PC-9 (cell line): ENCODE data around the gene KIF1C. TPM values are rescaled to one million over a fixed set of nuclear protein-coding genes. Genes with fewer than 3 reads are reported as not detected.

ENCODE experiments used
- BruUV-seq: library from RNA; stranded (reverse); fragments of 400-500 nt; replicated peaks from 2 replicates; lab custom pipeline; 2021; lab: Mats Ljungman, UMichigan
- CTCF ChIA-PET: fragments of 300-600 bp; sonication (Branson Sonifier 250); formaldehyde crosslinking; loops from one replicate; lab custom pipeline; 2022; ENCODE audit warnings: antibody characterized with exemption; lab: Charles Lee
- POLR2A ChIA-PET: fragments of 300-600 bp; sonication (Branson Sonifier 250); formaldehyde crosslinking; loops from one replicate; lab custom pipeline; 2022; ENCODE audit warnings: antibody characterized with exemption; ENCODE audit not compliant: unreplicated experiment; lab: Charles Lee
- DNase-seq, 2 experiments: peaks; one replicate each; pipeline versions ENCODE4 v3.0.0 to v3.0.0-alpha.2; 2015 to 2022; ENCODE audit warnings: mixed read lengths in 1 of 2
- H2AFZ ChIP-seq: fragments of 200-600 bp; sonication (generic); 2 replicates; pipeline ENCODE4 v1.8.1; 2017; ENCODE audit warnings: antibody characterized with exemption
- H3F3A ChIP-seq: fragments of 200-600 bp; sonication (generic); 2 replicates; pipeline ENCODE4 v1.8.1; 2017; ENCODE audit warnings: antibody characterized with exemption, mild to moderate bottlenecking, low read depth; ENCODE audit not compliant: insufficient read depth
- H3K27ac ChIP-seq: fragments of 200-600 bp; sonication (generic); 2 replicates; pipeline ENCODE4 v1.6.1; 2016; ENCODE audit warnings: mixed run types
- H3K27me3 ChIP-seq: fragments of 200-600 bp; sonication (generic); 2 replicates; pipeline ENCODE4 v1.6.1; 2016; ENCODE audit warnings: low read depth, mixed run types; ENCODE audit not compliant: insufficient read depth
- H3K36me3 ChIP-seq: fragments of 200-600 bp; sonication (generic); 2 replicates; pipeline ENCODE4 v1.6.1; 2016; ENCODE audit warnings: low read depth, mixed run types
- H3K4me1 ChIP-seq: fragments of 200-600 bp; sonication (generic); replicated peaks from 2 replicates; pipeline ENCODE4 v1.6.1; 2016; ENCODE audit warnings: mixed run types; ENCODE audit not compliant: insufficient read depth
- H3K4me2 ChIP-seq: fragments of 200-600 bp; sonication (generic); 2 replicates; pipeline ENCODE4 v1.6.1; 2017; ENCODE audit warnings: mixed run types
- H3K4me3 ChIP-seq: fragments of 200-600 bp; sonication (generic); 2 replicates; pipeline ENCODE4 v1.6.1; 2016; ENCODE audit warnings: mixed run types
- H3K79me2 ChIP-seq: fragments of 200-600 bp; sonication (generic); 2 replicates; pipeline ENCODE4 v1.6.1; 2017; ENCODE audit warnings: low read depth, mixed run types
- H3K9me2 ChIP-seq: fragments of 200-600 bp; sonication (generic); 2 replicates; pipeline ENCODE4 v1.8.1; 2017; ENCODE audit warnings: mild to moderate bottlenecking; ENCODE audit not compliant: insufficient read depth
- H3K9me3 ChIP-seq: fragments of 200-600 bp; sonication (generic); 2 replicates; pipeline ENCODE4 v1.8.1; 2016; ENCODE audit warnings: low read depth; ENCODE audit not compliant: insufficient read depth
- H4K20me1 ChIP-seq: fragments of 200-600 bp; sonication (generic); 2 replicates; pipeline ENCODE4 v1.8.1; 2017; ENCODE audit not compliant: insufficient read depth
- EZH2 ChIP-seq: fragments of 200-600 bp; sonication (generic); IDR thresholded peaks from 2 replicates; pipeline ENCODE4 v1.8.0; 2017; ENCODE audit warnings: antibody characterized with exemption, low read depth
- intact Hi-C: fragments of 100-400 bp; cut with micrococcal nuclease; formaldehyde crosslinking; loops from one replicate; pipeline ENCODE4 v1.10.0; 2022; ENCODE audit not compliant: unreplicated experiment
- total RNA-seq: library from RNA; stranded (reverse); gene quantifications from 2 replicates; pipeline ENCODE4 v1.2.3, GENCODE V29; 2021
- TF ChIP-seq, protein P1 (sequence below): fragments of 200-600 bp; sonication (generic); conservative IDR thresholded peaks from 2 replicates; pipeline ENCODE4 v1.6.1; 2017; ENCODE audit warnings: mixed run types, antibody characterized with exemption, mild to moderate bottlenecking, moderate library complexity

The KIF1C gene
- total RNA-seq, 1 experiment from 2014 or later: 215 TPM

DNA sequence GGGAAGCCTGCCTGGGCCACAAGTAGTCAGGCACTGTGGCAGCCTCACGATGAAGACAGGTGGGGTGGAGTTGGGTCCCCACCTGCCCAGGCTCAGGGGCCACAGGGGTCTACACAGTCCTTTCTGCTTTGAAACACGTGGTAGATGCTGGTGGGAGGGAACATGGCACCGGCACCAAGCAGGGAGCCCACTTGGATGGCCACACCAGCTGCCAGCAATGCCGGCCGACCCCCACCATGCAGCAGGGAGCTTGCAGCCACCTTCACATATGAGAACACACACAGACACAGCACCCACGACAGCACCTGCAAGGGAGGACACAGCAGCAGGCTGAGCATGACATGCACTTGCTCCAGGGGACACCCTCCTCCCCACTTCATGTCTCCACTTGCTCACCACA, 35.1 kb downstream of the KIF1C start:
- TF ChIP-seq, protein P1, sequence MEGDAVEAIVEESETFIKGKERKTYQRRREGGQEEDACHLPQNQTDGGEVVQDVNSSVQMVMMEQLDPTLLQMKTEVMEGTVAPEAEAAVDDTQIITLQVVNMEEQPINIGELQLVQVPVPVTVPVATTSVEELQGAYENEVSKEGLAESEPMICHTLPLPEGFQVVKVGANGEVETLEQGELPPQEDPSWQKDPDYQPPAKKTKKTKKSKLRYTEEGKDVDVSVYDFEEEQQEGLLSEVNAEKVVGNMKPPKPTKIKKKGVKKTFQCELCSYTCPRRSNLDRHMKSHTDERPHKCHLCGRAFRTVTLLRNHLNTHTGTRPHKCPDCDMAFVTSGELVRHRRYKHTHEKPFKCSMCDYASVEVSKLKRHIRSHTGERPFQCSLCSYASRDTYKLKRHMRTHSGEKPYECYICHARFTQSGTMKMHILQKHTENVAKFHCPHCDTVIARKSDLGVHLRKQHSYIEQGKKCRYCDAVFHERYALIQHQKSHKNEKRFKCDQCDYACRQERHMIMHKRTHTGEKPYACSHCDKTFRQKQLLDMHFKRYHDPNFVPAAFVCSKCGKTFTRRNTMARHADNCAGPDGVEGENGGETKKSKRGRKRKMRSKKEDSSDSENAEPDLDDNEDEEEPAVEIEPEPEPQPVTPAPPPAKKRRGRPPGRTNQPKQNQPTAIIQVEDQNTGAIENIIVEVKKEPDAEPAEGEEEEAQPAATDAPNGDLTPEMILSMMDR: no peak
- Histone ChIP-seq H3K36me3 (no peaks in the 10 kb centered on the region), H3K4me1 (0 out of 2 replicates have a peak, but pooled peaks cover 3% of the 10 kb centered on the region), H3K27ac (no peak overlapping the region), H3K79me2 (no peaks in the 10 kb centered on the region), H3K4me3 (no peak overlapping the region), H3F3A (no peaks in the 10 kb centered on the region; the same call in 1 of the 2 replicates), H3K9me3 (no peaks in the 10 kb centered on the region), H3K4me2 (no peak overlapping the region), H3K27me3 (peaks cover 3% of the 10 kb centered on the region; the same call in 1 of the 2 replicates), H3K9me2 (no peaks in the 10 kb centered on the region), H4K20me1 (no peaks in the 10 kb centered on the region), H2AFZ (no peak overlapping the region)
- POLR2A ChIA-PET: no interaction called here
- DNase-seq: no peak
- intact Hi-C loops: no loop called here
- BruUV-seq: no TSS peak
- CTCF ChIA-PET: no interaction called here

DNA sequence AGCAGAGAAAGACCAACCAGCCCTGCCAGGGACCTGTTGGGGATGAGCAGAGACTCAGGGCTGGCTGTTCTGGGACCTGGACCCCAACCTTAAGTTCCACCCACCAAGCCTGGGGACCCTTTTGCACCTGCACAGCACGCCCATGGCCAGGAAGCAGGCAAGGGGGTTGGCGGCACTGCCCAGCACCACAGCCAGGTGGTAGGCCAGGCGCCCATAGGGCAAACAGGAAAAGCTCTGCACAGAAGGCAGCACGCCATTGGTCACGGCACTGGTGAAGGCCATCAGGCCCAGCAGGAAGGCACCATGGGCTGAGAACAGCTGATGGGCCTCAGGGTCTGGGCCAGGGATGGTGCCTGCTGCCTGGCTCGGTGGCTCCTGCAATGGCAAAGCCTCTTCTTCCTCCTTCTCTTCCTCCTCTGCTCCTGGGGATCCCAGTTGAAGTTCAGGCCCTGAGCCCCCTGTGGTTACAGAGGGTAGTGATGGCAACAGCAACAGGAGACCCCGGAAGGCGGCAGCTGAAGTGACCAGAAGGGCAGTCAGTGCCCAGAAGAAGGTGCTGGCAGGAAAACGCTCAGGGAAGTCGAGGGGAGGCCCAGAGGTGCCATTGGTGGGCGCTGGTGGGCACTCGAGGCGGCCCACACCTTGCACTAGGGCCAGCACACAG, 35.7 kb downstream of the KIF1C start:
- Histone ChIP-seq H3K4me2 (no peak overlapping the region), H3K9me2 (no peaks in the 10 kb centered on the region), H3K4me3 (no peak overlapping the region), H3K4me1 (0 out of 2 replicates have a peak, but pooled peaks cover 3% of the 10 kb centered on the region), H3K9me3 (no peaks in the 10 kb centered on the region), H3K27ac (no peak overlapping the region), H2AFZ (no peak overlapping the region), H3K79me2 (no peaks in the 10 kb centered on the region), H3F3A (no peaks in the 10 kb centered on the region; the same call in 1 of the 2 replicates), H3K27me3 (peaks cover 3% of the 10 kb centered on the region; the same call in 1 of the 2 replicates), H4K20me1 (no peaks in the 10 kb centered on the region), H3K36me3 (no peaks in the 10 kb centered on the region)
- TF ChIP-seq, protein P1: no peak
- POLR2A ChIA-PET: interaction anchor here (0.7 kb wide), 1 partner anchor 354 kb away, joined by 5 read pairs; no protein-coding TSS in a partner anchor
- no peak for DNase-seq
- BruUV-seq: no TSS peak
- intact Hi-C loops: no loop called here
- CTCF ChIA-PET: interaction anchor here (0.6 kb wide), 1 partner anchor 37 kb away, joined by 3 read pairs; no protein-coding TSS in a partner anchor

DNA sequence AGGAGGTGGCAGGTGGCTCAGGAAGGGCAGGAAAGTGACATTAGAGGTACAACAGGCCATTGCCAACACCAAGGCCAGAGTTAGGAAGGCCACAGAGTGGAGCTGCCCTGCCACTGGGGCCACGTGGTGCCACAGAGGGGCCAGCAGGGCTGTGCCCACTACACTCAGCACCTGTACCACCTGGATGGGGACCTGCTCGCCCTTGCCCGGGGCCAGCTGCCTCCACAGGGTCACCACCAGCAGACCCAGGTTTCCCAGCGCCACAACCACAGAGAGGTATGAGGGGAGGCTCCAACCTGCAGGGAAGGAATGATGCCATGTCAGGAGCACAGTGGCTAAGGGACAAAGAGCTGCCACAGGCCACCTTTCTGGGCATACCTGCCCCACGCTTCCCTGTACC, 36.3 kb downstream of the KIF1C start:
- Histone ChIP-seq H3F3A (no peaks in the 10 kb centered on the region; the same call in 1 of the 2 replicates), H3K9me2 (no peaks in the 10 kb centered on the region), H3K4me2 (no peak overlapping the region), H3K27ac (no peak overlapping the region), H3K4me3 (no peak overlapping the region), H3K9me3 (no peaks in the 10 kb centered on the region), H2AFZ (no peak overlapping the region), H3K79me2 (no peaks in the 10 kb centered on the region), H3K4me1 (0 out of 2 replicates have a peak, but pooled peaks cover 3% of the 10 kb centered on the region), H3K27me3 (peaks cover 3% of the 10 kb centered on the region; the same call in 1 of the 2 replicates), H3K36me3 (no peaks in the 10 kb centered on the region), H4K20me1 (no peaks in the 10 kb centered on the region)
- no peak for TF ChIP-seq EZH2
- TF ChIP-seq, protein P1: no peak
- POLR2A ChIA-PET: interaction anchor here (0.7 kb wide), 1 partner anchor 355 kb away, joined by 5 read pairs; no protein-coding TSS in a partner anchor
- intact Hi-C loops: no loop called here
- CTCF ChIA-PET: interaction anchor here (0.5 to 0.6 kb wide), 3 partner anchors 28 to 108 kb away, joined by 3 to 18 read pairs (median 4); no protein-coding TSS in a partner anchor
- BruUV-seq: no TSS peak
- DNase-seq: no peak
